Lower leg skin (tissue), 3 donors: ENCODE measurements around the gene PRKCQ.

Experiments
- POLR2A ChIP-seq, 2 donors: fragments of 450-650 bp; IDR thresholded peaks; one replicate each; pipeline ENCODE4 v1.6.1; 2016 to 2017; ENCODE audit warnings: antibody characterized with exemption in 2 of 2, mild to moderate bottlenecking in 1 of 2, moderate library complexity in 1 of 2
- TF ChIP-seq, protein P1 (sequence below), 3 donors: fragments of 450-650 bp; IDR thresholded peaks; one replicate each; pipeline ENCODE4 v1.5.1; 2016; ENCODE audit warnings: antibody characterized with exemption in 3 of 3, mild to moderate bottlenecking in 3 of 3, moderate library complexity in 2 of 3

DNA sequence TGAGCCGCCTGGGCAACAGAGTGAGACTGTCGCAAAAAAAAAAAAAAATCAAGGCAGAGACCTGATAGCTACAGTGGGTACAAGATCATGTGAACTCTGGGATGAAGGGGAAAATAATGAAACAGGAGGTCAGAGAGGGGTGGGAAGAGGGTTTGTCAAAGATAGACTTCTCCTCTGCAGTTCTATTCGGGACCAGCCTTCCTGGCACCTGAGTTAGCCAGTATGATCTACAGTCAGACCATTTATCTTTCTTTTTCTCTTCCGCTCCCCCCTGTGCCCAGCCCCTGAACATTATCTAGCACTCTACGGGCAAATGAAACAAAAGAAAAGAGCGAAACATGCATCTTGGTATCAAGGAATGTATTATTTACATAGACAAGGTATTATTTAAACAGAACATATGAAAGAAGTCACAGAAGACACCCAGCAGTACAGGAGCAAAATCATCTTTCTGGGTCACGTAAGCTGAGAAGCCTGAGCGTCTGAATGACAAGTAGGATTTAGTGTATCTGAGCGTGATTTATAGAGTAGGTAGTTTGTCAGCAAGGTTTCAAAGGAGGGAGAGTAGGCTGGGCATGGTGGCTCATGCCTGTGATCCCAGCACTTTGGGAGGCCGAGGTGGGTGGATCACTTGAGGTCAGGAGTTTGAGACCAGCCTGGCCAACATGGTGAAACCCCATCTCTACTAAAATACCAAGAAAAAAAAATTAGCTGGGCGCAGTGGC is 109.0 kb downstream of the PRKCQ start:
- TF ChIP-seq, protein P1, sequence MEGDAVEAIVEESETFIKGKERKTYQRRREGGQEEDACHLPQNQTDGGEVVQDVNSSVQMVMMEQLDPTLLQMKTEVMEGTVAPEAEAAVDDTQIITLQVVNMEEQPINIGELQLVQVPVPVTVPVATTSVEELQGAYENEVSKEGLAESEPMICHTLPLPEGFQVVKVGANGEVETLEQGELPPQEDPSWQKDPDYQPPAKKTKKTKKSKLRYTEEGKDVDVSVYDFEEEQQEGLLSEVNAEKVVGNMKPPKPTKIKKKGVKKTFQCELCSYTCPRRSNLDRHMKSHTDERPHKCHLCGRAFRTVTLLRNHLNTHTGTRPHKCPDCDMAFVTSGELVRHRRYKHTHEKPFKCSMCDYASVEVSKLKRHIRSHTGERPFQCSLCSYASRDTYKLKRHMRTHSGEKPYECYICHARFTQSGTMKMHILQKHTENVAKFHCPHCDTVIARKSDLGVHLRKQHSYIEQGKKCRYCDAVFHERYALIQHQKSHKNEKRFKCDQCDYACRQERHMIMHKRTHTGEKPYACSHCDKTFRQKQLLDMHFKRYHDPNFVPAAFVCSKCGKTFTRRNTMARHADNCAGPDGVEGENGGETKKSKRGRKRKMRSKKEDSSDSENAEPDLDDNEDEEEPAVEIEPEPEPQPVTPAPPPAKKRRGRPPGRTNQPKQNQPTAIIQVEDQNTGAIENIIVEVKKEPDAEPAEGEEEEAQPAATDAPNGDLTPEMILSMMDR (IDR thresholded peaks at IDR 0.05), result no peak
- TF ChIP-seq POLR2A (IDR thresholded peaks at IDR 0.05), result no peak
